ENCODE results near the gene CYB5R3. TPM values are rescaled to one million over a fixed set of nuclear protein-coding genes. Genes with fewer than 3 reads are reported as not detected.

CYB5R3 gene
- total RNA-seq, 1 donor from 2014 or later = 181 TPM

DNA sequence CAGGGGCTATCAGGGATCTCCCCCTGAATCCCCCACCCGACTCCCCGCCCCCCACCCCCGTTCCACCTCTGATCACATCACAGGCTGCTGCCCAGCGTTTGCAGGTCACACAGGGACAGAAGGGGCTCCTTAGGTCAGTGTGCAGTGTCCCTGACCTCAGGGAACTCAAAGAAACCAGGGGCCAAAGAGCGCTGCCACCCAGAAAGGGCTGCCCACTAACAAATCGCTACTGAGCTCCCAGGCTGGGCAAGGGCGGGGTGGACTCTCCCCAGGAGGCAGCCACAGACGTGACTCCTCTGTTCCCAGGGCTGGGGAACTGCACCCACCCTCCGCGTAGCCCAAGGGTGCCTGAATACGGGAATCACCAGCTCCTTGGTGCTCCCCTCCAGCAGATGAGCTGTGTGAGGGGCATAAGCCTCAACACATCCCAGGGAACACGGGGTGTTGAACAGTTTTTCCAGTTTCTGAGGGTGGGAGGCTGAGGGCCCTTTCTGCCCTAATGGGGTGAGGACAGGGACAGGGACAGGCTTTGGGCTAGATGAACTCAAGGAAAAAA, 24.6 kb downstream of the CYB5R3 start:
- Histone ChIP-seq H3K27me3 (ENCODE audit: insufficient read depth, low read length) (no peaks in the 10 kb centered on the region), H4K20me1 (ENCODE audit: insufficient read depth, low read length) (peaks cover 17% of the 10 kb centered on the region), H2AFZ (ENCODE audit: low read depth, low read length) (no peak overlapping the region), H3K27ac (ENCODE audit: low read depth, low read length) (no peak overlapping the region), H3K9me3 (ENCODE audit: insufficient read depth, low read depth, low read length) (no peaks in the 10 kb centered on the region), H3K36me3 (ENCODE audit: insufficient read depth, low read length) (peaks cover 9% of the 10 kb centered on the region), H3K4me2 (ENCODE audit: low read length) (no peak overlapping the region), H3K9ac (ENCODE audit: low read length) (no peak overlapping the region), H3K4me3 (ENCODE audit: insufficient read depth, low read depth, low read length) (no peak overlapping the region), H3K79me2 (ENCODE audit: insufficient read depth, low read length) (no peaks in the 10 kb centered on the region), H3K4me1 (ENCODE audit: insufficient read depth, low read length) (peaks cover 17% of the 10 kb centered on the region)
- Mint-ChIP-seq H3K36me3 (ENCODE audit: low read depth, unreplicated experiment) (peaks cover 11% of the 10 kb centered on the region), H3K27me3 (ENCODE audit: low read depth, unreplicated experiment) (no peaks in the 10 kb centered on the region), H3K9me3 (ENCODE audit: unreplicated experiment) (no peaks in the 10 kb centered on the region), H3K27ac (ENCODE audit: unreplicated experiment) (no peak overlapping the region), H3K4me3 (ENCODE audit: unreplicated experiment) (no peak overlapping the region), H3K4me1 (ENCODE audit: low read depth, unreplicated experiment) (peaks cover 10% of the 10 kb centered on the region)
- FAIRE-seq (no peak), DNase-seq (ENCODE audit: low read depth) (no peak)
- TF ChIP-seq, protein P1, sequence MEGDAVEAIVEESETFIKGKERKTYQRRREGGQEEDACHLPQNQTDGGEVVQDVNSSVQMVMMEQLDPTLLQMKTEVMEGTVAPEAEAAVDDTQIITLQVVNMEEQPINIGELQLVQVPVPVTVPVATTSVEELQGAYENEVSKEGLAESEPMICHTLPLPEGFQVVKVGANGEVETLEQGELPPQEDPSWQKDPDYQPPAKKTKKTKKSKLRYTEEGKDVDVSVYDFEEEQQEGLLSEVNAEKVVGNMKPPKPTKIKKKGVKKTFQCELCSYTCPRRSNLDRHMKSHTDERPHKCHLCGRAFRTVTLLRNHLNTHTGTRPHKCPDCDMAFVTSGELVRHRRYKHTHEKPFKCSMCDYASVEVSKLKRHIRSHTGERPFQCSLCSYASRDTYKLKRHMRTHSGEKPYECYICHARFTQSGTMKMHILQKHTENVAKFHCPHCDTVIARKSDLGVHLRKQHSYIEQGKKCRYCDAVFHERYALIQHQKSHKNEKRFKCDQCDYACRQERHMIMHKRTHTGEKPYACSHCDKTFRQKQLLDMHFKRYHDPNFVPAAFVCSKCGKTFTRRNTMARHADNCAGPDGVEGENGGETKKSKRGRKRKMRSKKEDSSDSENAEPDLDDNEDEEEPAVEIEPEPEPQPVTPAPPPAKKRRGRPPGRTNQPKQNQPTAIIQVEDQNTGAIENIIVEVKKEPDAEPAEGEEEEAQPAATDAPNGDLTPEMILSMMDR (IDR thresholded peaks at IDR 0.05; ENCODE audit: insufficient read depth, low read depth, low read length) = no peak
- TF ChIP-seq EZH2 (IDR thresholded peaks at IDR 0.05; ENCODE audit: insufficient read depth, low read length) = no peak

DNA sequence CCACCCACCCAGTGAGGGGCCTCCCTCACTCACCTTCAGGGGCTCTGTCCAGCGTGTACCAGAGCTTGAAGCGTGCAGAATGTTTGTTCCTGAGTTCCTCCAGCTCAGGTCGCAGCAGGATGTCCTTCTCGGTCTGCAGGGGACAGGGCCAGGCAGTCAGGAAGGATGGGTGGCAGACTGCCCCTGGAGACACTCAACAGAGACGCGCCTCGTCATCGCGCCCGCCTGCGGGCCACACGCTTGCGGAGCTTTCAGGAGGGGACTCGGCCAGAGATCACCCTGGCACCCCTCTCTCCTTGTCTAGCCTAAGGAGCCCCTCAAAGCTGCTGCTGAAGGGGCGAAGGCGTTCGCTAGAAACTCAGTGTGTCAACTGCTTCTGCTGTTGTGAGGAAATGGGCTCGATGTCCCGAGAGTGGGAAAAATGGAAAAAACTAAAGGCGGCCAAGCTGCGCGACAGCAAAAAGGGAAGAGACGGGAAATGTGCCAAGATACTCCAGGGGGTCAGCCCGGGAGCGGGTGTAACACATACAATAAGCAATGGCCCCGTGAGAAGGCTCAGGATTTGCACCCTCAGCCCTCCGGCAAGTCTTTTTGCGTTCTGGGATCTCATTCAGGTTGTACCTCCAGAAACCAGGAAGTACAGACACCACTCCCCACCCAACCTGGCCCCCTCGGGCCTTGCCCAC, 25.3 kb downstream of the CYB5R3 start:
- H3K27ac Mint-ChIP-seq (ENCODE audit: unreplicated experiment) = no peak overlapping the region

More for the DNA sequence above, 25.3 kb downstream of the CYB5R3 start:
- H4K20me1 ChIP-seq (ENCODE audit: insufficient read depth, low read length) = peaks cover 17% of the 10 kb centered on the region
- peaks cover 5% of the 10 kb centered on the region for H3K36me3 ChIP-seq (ENCODE audit: insufficient read depth, low read length)
- no peak overlapping the region for H2AFZ ChIP-seq (ENCODE audit: low read depth, low read length)
- no peaks in the 10 kb centered on the region for H3K9me3 ChIP-seq (ENCODE audit: insufficient read depth, low read depth, low read length)
- Mint-ChIP-seq H3K9me3 (ENCODE audit: unreplicated experiment) (no peaks in the 10 kb centered on the region), H3K36me3 (ENCODE audit: low read depth, unreplicated experiment) (peaks cover 11% of the 10 kb centered on the region), H3K27me3 (ENCODE audit: low read depth, unreplicated experiment) (no peaks in the 10 kb centered on the region), H3K4me1 (ENCODE audit: low read depth, unreplicated experiment) (peaks cover 10% of the 10 kb centered on the region), H3K4me3 (ENCODE audit: unreplicated experiment) (no peak overlapping the region)
- DNase-seq (ENCODE audit: low read depth) (no peak), FAIRE-seq (no peak)
- TF ChIP-seq, protein P1 (IDR thresholded peaks at IDR 0.05; ENCODE audit: insufficient read depth, low read depth, low read length) = no peak
- TF ChIP-seq EZH2 (IDR thresholded peaks at IDR 0.05; ENCODE audit: insufficient read depth, low read length) = no peak
- peaks cover 17% of the 10 kb centered on the region for H3K4me1 ChIP-seq (ENCODE audit: insufficient read depth, low read length)
- H3K9ac ChIP-seq (ENCODE audit: low read length) = no peak overlapping the region
- no peaks in the 10 kb centered on the region for H3K27me3 ChIP-seq (ENCODE audit: insufficient read depth, low read length)
- H3K79me2 ChIP-seq (ENCODE audit: insufficient read depth, low read length) = no peaks in the 10 kb centered on the region
- no peak overlapping the region for H3K27ac ChIP-seq (ENCODE audit: low read depth, low read length)
- no peak overlapping the region for H3K4me3 ChIP-seq (ENCODE audit: insufficient read depth, low read depth, low read length)
- no peak overlapping the region for H3K4me2 ChIP-seq (ENCODE audit: low read length)

Measured in astrocyte (in vitro differentiated cells and primary cell).